Forelimb muscle (tissue), 1 donor: ENCODE data around the gene EML1. TPM values are rescaled to one million over a fixed set of nuclear protein-coding genes. Genes with fewer than 3 reads are reported as not detected.

Experiments used
- DNase-seq: peaks from one replicate; pipeline ENCODE4 v3.0.0-alpha.2; 2013; ENCODE audit warnings: low read depth
- polyA plus RNA-seq: library from polyadenylated mRNA; unstranded; fragments of 120-200 nt; gene quantifications from one replicate; pipeline ENCODE4 v1.2.1, GENCODE V29; 2013; ENCODE audit not compliant: insufficient read length

EML1 gene
- polyA plus RNA-seq, 1 donor: 39.5 TPM

DNA sequence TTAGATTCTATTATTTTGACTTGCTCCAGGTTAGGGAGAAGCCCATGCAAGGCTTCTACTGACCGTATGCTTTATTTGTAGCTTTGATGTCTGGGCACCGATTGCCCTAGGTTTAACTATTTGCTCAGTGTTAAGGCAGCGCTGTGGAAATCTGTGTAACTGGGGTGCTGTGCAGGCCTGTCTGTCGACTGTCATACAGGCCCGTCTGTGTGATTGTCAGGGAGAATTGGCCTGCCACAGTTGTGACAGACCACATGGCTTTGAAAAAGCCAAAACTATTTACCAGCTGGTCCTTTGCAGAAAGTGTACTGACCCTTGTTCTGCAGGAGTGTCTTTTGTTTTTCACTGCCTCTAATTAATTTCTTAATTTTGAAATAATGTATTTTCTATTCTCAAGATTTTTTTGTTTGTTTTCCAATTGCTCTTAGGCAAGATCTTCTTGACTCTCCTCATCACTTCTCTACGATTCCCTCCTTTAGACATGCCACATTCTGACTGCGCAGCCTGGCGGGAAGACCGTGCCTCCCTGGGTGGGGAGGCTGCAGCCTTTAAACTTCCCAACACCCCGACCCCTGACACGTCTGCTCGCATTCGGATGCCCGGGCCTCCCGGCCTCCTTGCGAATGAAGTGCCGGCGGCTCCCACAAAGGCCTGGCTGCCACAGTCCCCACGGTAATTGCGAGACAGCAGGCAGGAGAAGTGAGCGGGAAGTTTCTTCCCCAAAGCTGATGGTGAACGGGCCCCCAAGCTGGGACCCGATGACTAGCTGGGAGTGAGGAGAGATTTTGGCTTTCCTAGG, 173.0 kb downstream of the EML1 start:
- no peak for DNase-seq

DNA sequence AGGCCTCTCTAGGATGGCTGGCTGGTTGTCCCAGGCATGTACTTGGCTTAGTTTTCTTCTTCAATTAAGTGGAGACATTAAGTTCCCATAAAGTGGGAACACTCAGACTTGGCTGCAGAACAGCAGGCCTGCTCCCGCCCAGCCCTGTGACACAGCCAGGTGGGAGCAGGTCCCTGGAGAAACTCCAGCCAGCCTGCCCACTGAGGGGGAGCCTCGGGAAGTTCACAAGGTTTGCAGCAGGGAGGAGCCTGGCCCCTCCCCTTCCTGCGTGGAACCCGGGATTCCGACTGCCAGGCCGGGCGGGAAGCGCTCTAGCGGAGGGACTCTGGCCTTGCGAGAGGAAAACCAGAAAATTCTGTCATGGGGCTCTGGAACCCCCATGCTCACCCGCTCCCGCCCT, 173.7 kb downstream of the EML1 start:
- no peak for DNase-seq

- DNase-seq: no peak
Observed at GRCh38 chr14:99968191-99968920, 175.1 kb downstream of the EML1 start.

DNA sequence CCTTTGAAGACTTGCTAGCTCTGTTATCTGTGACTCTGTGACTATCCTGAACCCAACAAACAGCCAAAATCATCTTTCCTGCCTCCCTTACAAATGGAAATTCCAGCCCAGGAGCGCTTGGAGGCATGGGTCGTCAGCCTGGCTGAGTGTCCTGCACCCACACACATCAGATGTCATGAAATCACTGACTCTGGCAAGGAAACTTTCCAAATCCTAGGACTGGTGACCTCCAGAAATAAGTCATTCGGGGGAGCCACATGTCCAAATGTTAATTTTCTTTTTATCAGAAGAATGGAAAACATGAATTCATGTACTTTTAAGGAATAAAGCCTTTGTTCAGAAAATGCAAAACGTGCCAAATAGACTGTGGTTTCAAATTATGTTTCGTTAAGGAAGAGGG, 175.7 kb downstream of the EML1 start:
- DNase-seq: no peak

- DNase-seq: no peak
Observed at GRCh38 chr14:99969673-99970322, 176.6 kb downstream of the EML1 start.

- DNase-seq: no peak
Observed at GRCh38 chr14:99971087-99971940, 178.1 kb downstream of the EML1 start.

GRCh38 chr14:99971941-99972747, 178.9 kb downstream of the EML1 start:
- DNase-seq: no peak

GRCh38 chr14:99972748-99973466, 179.7 kb downstream of the EML1 start:
- DNase-seq: no peak

- DNase-seq: no peak
Observed at GRCh38 chr14:99975190-99975589, 182.0 kb downstream of the EML1 start.

DNA sequence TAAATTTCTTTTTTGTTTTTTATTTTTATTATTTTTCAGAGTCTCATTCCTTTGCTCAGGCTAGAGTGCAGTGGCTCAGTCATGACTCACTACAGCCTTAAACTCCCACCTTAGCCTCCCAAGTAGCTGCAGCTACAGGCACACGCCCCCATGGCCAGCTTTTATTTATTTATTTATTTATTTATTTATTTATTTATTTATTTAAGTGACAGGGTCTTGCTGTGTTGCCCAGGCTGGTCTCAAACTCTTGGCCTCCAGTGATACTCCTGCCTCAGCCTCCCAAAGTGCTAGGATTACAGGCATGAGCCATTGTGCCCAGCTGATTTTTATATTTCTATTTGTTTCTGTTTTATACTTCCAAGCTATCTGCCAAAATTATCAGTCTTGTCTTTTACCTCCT, 182.8 kb downstream of the EML1 start:
- no peak for DNase-seq

- no peak for DNase-seq
Observed at GRCh38 chr14:99976681-99977080, 183.5 kb downstream of the EML1 start.

- DNase-seq: no peak
Observed at GRCh38 chr14:99980299-99980698, 187.1 kb downstream of the EML1 start.

- DNase-seq: no peak
Observed at GRCh38 chr14:99981806-99982205, 188.6 kb downstream of the EML1 start.

- peak; percentile 54 for DNase-seq
Observed at GRCh38 chr14:99982537-99983250, 189.5 kb downstream of the EML1 start.

DNA sequence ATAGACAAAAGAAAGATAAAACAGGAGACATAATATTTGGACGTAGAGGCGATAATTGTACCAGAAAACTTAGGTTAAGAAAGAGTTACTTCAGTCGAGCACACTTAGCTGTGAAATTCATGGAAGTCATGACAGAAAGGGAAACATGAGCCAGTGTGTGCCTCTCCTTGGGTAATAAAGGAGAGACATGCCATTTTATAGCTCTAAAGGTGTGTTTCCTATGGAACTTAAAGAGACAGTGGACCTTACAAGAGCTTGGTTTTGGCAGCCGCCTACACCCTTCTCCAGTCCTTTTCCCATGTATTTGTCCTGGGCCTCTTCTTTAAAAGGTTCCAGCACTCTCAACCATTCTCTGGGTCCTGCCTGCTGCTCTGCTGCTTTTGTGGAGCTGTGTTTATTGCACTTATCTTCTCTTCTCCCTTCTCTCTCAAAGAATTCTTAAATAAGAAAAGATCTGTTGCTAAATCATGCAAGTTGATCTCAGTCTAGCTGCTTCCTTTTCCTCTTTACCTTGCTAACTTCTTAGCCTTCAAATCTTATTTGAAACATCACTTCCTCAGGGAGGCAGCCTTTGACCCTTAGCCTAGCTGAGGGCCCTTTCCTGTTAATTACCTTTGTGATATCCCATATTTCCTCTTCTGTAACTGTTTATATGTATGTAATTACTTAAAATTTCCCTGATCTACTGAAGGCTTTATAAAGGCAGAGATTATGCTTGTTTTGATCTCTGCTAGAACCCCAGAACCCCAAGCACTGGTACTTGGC, 190.2 kb downstream of the EML1 start:
- DNase-seq: no peak

DNA sequence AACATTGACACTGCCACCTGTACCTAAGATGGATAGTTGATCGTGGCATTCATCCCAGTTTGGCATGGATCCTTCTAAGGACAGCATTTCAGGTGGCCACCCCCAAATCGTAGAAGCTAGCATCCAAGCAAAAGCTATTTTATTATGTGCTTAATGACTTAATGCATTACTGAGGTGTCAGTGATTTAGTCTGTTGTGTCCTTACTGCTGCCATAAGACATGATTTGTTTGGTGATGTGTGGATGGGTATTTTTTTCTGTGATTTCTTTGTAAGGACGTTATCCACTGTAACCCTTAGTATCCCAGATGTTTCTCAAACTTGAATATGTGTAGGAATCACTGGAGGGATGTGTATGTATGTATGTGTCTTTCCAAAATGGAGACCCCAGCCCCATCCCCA, 190.8 kb downstream of the EML1 start:
- DNase-seq: no peak

- DNase-seq: no peak
Observed at GRCh38 chr14:99986396-99986795, 193.2 kb downstream of the EML1 start.

DNA sequence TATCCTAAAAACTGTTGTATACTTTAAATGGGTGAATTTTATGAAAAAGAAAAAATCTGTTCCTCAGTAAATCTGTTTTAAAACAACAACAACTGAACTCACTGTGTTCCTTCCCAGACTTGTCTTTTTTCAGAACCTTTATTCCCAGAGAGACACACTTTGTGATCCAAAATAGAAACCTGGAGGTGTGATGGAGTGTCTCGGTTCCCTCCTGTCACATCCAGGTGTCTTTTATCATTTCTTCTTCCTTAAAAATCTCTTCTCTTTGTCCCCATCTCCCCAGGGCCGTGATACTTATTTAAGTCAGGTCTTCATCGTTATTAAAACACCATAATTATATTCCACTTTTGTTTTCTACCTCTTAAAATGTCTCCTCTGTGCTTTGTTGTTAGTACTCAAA, 195.8 kb downstream of the EML1 start:
- no peak for DNase-seq
